Stimulated activated naive CD8-positive, alpha-beta T cell treated with anti-CD3 and anti-CD28 coated beads, Interleukin-15, Interleukin-2, amounts not matched to agents 100 ng/mL and 50 ng/mL, for 24 hours (primary cell): ENCODE data around the gene LCE7A.

Experiments
- H3K27ac Mint-ChIP-seq: one replicate; pipeline ENCODE4 v1.8.0; 2021; ENCODE audit warnings: mild to moderate bottlenecking, mixed read lengths
- H3K27me3 Mint-ChIP-seq: one replicate; pipeline ENCODE4 v1.8.0; 2021; ENCODE audit warnings: mixed read lengths
- H3K36me3 Mint-ChIP-seq: one replicate; pipeline ENCODE4 v1.8.0; 2021; ENCODE audit warnings: low read depth, mixed read lengths
- H3K4me1 Mint-ChIP-seq: one replicate; pipeline ENCODE4 v1.8.0; 2021; ENCODE audit warnings: low read depth, mixed read lengths
- H3K4me3 Mint-ChIP-seq: one replicate; pipeline ENCODE4 v1.8.0; 2021; ENCODE audit warnings: mild to moderate bottlenecking, mixed read lengths
- H3K9me3 Mint-ChIP-seq: one replicate; pipeline ENCODE4 v1.8.0; 2021; ENCODE audit warnings: mixed read lengths

The LCE7A gene

DNA sequence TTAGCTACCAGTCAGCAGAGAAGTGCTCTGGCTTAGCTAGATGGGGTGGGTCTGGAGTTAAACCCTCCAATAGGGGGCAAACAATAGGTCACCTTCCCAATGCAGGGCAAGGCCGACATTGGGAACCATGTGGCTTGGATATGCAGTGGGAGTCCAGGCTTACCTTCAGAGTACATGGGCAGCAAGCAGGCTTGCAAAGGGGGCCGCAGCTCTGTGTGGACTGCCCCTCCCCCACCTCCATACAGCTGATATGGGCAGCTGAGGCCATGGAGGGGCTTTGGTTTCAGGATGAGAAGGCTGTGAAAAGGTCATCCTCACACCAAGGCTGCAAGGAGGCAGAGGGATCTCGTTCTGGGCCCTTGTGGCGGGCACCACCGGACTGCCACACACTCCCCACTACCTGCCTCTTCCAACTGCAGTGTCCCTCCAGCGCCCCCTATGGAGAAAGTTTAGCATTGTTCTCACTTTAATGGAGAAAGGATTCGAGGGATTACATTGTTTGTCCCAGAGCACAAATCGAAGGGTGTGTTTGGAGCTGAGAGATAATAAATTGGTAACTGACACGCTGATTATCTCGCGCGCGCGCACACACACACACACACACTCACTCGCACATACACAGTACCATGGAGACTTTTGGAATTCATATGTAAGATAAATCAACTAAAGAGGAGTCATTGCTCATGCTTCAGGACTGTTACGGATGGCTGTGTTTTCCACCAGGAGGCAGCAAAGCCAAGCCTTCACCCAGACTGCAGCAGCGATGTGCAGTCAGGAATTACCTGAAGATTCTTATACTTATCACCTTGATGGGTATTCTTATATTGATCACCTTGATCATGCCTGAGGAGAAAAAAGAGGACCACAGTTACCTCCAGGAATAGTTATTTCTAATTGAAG, 11.3 kb downstream of the LCE7A start:
- H3K27ac Mint-ChIP-seq, result no peak overlapping the region

DNA sequence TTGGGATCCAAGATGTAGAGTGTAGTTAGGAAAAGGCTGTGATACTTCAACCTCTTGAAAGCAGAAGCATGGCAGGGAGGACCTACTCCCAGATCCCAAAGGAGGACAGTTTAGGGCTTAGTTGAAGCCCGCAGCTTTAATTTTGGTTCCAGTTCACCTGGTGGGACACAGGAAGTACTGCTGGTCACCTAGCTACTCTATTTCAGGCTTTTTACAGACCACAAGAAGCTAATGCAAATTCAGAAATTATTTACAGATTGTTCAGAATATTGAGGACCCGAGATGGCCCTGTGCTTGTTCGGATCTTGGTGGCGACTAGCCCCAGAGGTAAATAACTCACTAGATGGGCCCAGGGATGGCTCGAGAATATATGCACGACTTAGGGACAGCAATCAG, 11.9 kb downstream of the LCE7A start:
- Mint-ChIP-seq H3K9me3 (no peaks in the 10 kb centered on the region), H3K27ac (no peak overlapping the region), H3K4me3 (no peak overlapping the region), H3K36me3 (no peaks in the 10 kb centered on the region), H3K4me1 (no peaks in the 10 kb centered on the region), H3K27me3 (peaks cover 5% of the 10 kb centered on the region)

More for the DNA sequence above, 11.3 kb downstream of the LCE7A start:
- peaks cover 5% of the 10 kb centered on the region for H3K27me3 Mint-ChIP-seq
- H3K4me3 Mint-ChIP-seq, result no peak overlapping the region
- no peaks in the 10 kb centered on the region for H3K4me1 Mint-ChIP-seq
- no peaks in the 10 kb centered on the region for H3K9me3 Mint-ChIP-seq
- no peaks in the 10 kb centered on the region for H3K36me3 Mint-ChIP-seq

DNA sequence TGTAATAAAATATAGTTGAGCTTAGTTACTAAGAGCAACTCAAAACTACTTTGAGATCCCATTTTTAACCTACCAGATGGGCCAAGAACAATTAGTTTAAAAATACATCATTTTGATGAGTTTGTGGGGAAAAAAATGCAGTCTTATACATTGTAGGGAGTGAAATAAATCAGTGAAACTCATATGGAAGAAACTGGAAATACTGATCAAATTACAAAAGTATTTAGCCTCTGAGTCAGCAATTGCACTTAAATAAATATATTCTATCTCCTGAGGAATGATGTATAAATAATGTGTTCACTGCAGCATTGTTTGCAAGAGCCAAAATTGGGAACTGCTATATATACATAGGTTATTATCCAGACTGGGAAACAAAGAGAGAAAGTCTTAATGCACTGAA, 13.7 kb downstream of the LCE7A start:
- Mint-ChIP-seq H3K36me3 (no peaks in the 10 kb centered on the region), H3K9me3 (no peaks in the 10 kb centered on the region), H3K4me1 (no peaks in the 10 kb centered on the region), H3K27me3 (peaks cover 5% of the 10 kb centered on the region), H3K4me3 (no peak overlapping the region), H3K27ac (no peak overlapping the region)

DNA sequence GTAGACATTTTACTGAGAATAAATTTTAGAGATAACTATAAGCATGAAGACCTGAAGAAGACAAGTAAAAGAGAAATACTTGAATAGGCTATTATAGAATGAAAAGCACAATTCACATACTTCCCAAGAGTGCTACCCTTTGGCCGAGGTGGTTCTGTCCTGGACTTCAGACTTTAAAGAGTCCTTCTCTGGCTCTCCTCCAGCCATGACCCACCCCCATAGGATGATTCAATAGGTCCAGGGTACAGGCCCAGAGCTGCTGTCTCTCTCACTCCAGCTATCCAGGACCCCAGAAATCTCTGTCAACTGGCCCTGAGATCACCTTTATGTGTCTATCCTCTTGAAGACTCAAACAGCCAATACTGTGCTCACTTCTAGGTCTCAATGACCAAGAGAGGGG, 17.0 kb downstream of the LCE7A start:
- H3K27me3 Mint-ChIP-seq, result peaks cover 5% of the 10 kb centered on the region
- H3K4me3 Mint-ChIP-seq, result no peak overlapping the region
- H3K4me1 Mint-ChIP-seq, result no peaks in the 10 kb centered on the region
- H3K9me3 Mint-ChIP-seq, result no peaks in the 10 kb centered on the region
- H3K36me3 Mint-ChIP-seq, result no peaks in the 10 kb centered on the region
- H3K27ac Mint-ChIP-seq, result no peak overlapping the region

DNA sequence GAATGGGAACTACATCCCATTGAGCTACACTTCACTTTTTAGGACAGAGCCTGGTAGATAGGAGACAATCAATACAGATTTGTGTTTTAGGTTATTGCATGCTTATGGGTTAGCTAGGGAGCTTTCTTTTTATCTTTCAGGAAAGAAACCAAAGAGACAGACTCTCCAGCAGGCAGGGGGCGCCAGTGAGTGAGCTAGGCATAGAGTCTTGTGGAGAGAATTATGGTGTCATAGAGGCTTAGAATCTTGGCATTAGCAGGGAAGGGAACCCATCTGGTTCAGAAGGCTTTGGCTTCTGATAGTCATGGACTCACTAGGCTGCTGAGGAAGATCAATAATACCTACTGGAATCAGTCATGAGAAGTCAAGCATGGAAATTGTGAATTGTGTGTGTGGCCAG, 18.2 kb downstream of the LCE7A start, which contains the start of gene SMCP:
SMCP (plus strand) TSS at position 281 of the 400 bp plus-strand sequence. CDS start 6,101 bp downstream, outside the sequence.
- Mint-ChIP-seq H3K9me3 (no peaks in the 10 kb centered on the region), H3K27me3 (peaks cover 5% of the 10 kb centered on the region), H3K4me1 (no peaks in the 10 kb centered on the region)

DNA sequence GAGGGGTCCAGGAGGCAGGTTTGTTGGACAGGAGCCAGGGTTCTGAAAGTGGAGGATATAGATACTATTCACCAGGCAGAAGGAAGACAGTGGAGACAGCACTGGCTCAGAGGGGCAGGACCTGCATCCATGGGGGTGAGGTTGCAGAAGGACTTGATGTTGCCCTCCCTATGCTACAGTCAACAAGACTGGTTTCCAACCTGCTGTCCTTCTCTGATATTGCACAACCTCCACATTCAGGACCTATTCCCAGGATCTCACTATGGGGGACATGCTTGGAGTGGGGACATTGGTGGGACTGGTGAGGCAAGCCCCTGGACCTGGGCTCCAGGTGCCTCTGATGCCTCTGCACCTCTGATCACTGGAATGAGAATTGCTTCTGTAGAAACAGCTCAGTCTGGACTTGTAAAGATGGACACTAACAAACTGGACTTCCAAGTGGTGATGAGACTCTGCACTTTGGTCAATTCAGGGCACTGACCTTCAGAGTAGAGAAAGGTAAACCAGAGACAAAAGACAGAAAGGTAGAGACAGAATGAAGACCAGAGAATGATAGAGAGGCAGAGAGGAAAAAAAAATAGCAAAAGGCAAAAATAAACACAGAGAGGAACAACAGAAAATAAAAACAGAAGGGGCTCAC, 19.9 kb downstream of the LCE7A start:
- H3K4me3 Mint-ChIP-seq, result no peak overlapping the region
- no peaks in the 10 kb centered on the region for H3K4me1 Mint-ChIP-seq
- no peak overlapping the region for H3K27ac Mint-ChIP-seq
- H3K36me3 Mint-ChIP-seq, result no peaks in the 10 kb centered on the region
- peaks cover 5% of the 10 kb centered on the region for H3K27me3 Mint-ChIP-seq
- H3K9me3 Mint-ChIP-seq, result no peaks in the 10 kb centered on the region

More for the DNA sequence above, 18.2 kb downstream of the LCE7A start, which contains the start of gene SMCP:
- no peaks in the 10 kb centered on the region for H3K36me3 Mint-ChIP-seq
- no peak within 1 kb of the TSS for H3K4me3 Mint-ChIP-seq
- H3K27ac Mint-ChIP-seq, result no peak within 1 kb of the TSS

DNA sequence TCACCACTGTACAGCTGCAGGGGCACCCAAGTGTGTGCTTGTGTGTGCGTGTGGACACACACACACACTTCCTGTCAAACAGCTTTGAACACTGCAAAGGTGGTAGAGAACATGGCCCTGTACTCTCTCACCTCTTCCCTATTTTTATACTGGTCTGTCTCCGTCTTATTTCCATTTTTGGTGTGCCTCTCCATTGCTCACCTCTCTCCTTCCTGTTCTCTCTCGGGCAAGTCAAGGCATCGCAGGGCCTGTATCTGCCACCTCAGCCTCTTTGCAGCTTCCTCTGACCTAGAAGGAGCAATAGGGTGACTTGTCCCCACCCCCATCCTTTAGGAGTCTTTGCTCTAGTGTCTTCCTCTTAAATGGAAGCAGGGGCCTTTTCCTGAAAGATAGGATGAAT, 20.5 kb downstream of the LCE7A start:
- Mint-ChIP-seq H3K4me3 (no peak overlapping the region), H3K9me3 (no peaks in the 10 kb centered on the region), H3K4me1 (no peaks in the 10 kb centered on the region), H3K27ac (no peak overlapping the region), H3K27me3 (peaks cover under 1% of the 10 kb centered on the region), H3K36me3 (no peaks in the 10 kb centered on the region)

DNA sequence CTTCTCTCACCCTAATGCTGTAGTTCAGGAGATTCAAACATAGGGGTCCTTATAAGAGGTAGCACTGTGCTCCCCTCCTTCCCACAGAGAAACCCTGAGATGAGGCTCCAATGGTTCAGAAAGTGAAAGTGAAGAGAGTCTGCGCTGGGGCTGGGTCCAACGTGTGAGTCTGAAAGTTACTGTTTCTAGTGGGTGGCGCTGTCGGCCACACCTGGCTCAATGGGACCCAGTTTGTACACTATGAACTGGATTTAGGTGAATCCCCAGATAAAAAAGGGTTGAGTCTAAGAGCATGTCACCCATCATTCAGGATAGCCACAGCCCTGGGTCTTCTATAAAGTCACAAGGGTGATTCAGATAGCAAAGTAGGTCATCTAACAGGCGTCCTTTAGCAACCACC, 21.1 kb downstream of the LCE7A start:
- no peaks in the 10 kb centered on the region for H3K4me1 Mint-ChIP-seq
- no peaks in the 10 kb centered on the region for H3K36me3 Mint-ChIP-seq
- H3K27me3 Mint-ChIP-seq, result no peaks in the 10 kb centered on the region
- no peaks in the 10 kb centered on the region for H3K9me3 Mint-ChIP-seq
- H3K27ac Mint-ChIP-seq, result no peak overlapping the region
- no peak overlapping the region for H3K4me3 Mint-ChIP-seq

DNA sequence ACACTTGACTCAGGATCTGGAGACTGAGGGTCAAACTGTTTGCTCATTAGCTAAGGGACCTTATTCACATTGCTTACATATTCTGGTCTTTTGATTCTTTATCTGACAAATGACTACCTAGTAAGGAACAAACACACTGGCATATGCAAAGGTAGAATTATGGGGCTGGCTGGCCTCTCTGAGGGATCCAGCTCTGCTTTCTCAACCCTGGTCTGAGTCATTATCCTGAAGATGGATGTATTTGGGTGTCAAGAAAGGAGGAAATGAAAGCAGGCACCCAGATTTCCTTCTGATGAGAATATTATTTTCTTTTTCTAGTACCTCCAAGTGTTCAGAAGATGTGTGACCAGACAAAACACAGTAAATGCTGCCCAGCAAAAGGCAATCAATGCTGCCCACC, 24.3 kb downstream of the LCE7A start:
- Mint-ChIP-seq H3K27me3 (no peaks in the 10 kb centered on the region), H3K27ac (no peak overlapping the region), H3K4me3 (no peak overlapping the region), H3K4me1 (no peaks in the 10 kb centered on the region), H3K9me3 (no peaks in the 10 kb centered on the region), H3K36me3 (no peaks in the 10 kb centered on the region)

DNA sequence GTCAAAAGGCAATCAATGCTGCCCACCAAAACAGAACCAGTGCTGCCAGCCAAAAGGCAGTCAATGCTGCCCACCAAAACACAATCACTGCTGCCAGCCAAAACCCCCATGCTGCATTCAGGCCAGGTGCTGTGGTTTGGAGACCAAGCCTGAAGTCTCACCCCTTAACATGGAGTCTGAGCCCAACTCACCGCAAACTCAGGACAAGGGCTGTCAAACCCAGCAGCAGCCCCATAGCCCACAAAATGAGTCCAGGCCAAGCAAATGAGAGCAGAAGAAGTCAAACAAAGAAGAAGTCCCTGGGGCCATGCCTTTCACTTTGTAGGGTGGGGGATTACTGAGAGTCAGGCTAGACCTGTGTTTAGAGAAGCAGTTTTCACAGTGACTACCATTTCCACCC, 24.7 kb downstream of the LCE7A start:
- no peak overlapping the region for H3K27ac Mint-ChIP-seq
- no peak overlapping the region for H3K4me3 Mint-ChIP-seq
- H3K36me3 Mint-ChIP-seq, result no peaks in the 10 kb centered on the region
- no peaks in the 10 kb centered on the region for H3K4me1 Mint-ChIP-seq
- no peaks in the 10 kb centered on the region for H3K9me3 Mint-ChIP-seq
- H3K27me3 Mint-ChIP-seq, result no peaks in the 10 kb centered on the region

DNA sequence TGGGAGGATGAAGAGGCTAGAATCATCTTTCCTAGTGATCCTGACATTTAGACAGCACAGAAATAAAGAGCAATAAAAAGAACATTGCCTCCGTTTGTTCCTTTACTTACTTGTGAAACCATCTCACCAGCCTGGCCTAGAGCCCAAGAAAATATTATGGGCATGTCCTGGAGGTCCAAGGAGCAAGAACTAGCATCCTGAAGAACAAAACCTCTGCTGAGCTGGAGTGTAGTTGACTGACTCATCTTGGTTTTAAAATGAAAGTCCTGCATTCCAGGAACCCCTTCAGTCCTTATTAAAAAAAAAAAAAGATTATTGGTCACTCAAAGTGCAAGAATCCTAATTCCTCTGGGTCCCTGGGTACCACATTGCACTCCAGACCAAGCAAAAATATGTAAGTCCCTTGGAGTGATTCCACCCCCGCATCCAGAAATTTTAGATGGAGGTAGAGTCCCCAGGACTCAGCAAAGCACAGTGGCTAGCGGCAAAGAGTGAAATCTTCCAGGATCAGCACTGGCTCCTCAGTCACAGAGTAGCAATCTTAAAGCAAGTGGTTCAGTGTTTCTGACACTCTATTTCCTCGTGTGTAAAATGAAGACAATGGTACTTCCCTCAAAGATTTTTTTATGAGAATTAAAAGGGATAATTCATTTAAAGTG, 25.3 kb downstream of the LCE7A start:
- Mint-ChIP-seq H3K27me3 (peaks cover 1% of the 10 kb centered on the region), H3K36me3 (no peaks in the 10 kb centered on the region), H3K4me1 (no peaks in the 10 kb centered on the region), H3K9me3 (no peaks in the 10 kb centered on the region), H3K4me3 (no peak overlapping the region), H3K27ac (no peak overlapping the region)

DNA sequence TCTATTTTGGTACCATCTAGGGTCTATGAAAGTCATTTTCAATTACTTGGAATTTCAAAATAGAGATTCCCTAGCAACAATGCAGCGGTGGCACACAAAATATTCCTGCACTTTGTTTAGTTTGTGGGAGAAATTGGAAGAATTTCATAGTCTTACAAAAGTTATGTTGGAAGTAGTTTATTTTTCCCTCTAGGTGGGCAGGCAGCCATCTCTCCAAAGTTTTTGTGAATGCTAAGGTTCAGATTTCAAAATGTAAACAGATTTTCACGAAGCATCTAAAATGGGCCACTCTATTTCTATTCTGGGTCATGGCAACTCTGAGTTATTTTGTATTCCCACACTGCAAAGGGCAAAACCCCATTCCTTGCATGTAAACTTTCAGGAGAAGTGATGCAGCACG, 26.3 kb downstream of the LCE7A start:
- H3K27me3 Mint-ChIP-seq, result peaks cover 8% of the 10 kb centered on the region
- no peaks in the 10 kb centered on the region for H3K36me3 Mint-ChIP-seq
- no peaks in the 10 kb centered on the region for H3K9me3 Mint-ChIP-seq
- no peak overlapping the region for H3K4me3 Mint-ChIP-seq
- no peaks in the 10 kb centered on the region for H3K4me1 Mint-ChIP-seq
- H3K27ac Mint-ChIP-seq, result no peak overlapping the region

DNA sequence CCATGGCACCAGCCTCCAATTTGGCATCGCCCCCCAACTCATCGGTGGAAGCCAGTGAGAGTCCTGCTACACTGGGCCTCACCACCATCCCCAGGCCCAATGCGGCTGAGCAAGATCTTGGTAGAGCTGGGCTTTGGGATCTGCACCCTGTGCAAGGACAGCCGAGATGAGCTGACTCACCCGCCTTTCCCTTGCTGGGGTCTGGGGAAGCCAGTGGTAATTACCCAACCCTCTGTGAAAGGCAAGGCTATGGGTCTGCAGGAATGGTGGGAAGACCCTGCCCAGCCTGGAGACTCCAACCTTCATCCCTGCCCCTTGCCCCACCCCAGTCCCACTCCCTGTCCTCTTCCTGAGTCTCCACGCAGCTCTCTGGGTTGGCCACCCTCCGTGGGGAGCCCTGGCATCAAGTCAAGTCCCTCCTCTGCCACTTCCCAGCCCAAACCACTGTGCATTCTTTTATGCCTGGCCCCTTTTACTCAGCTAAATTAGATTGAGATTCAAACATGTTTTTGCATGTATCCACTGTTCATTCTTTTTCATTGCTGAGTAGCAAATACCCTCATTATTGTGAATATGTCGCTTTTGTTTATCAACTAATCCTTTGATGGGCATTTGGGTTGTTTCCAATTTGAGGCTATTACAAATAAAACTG, 27.1 kb downstream of the LCE7A start:
- Mint-ChIP-seq H3K27me3 (peaks cover 11% of the 10 kb centered on the region), H3K36me3 (no peaks in the 10 kb centered on the region), H3K4me1 (no peaks in the 10 kb centered on the region), H3K27ac (no peak overlapping the region), H3K9me3 (no peaks in the 10 kb centered on the region), H3K4me3 (no peak overlapping the region)

DNA sequence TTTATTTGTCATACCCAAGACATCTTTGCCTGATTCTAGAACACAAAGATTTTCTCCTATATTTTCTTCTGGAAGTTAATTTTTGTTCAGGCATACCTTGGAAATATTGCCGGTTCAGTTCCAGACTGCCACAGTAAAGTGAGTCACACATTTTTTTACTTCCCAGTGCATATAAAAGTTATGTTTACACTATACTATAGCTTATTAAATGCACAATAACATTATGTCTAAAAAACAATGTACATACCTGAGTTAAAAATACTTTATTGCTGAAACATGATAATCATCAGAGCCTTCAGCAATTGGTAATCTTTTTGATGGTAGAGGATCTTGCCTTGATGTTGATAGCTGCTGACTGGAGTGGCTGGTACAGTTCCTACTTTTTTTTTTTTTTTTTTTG, 28.3 kb downstream of the LCE7A start:
- Mint-ChIP-seq H3K36me3 (no peaks in the 10 kb centered on the region), H3K4me1 (no peaks in the 10 kb centered on the region), H3K9me3 (no peaks in the 10 kb centered on the region), H3K4me3 (no peak overlapping the region), H3K27me3 (peaks cover 21% of the 10 kb centered on the region), H3K27ac (no peak overlapping the region)

DNA sequence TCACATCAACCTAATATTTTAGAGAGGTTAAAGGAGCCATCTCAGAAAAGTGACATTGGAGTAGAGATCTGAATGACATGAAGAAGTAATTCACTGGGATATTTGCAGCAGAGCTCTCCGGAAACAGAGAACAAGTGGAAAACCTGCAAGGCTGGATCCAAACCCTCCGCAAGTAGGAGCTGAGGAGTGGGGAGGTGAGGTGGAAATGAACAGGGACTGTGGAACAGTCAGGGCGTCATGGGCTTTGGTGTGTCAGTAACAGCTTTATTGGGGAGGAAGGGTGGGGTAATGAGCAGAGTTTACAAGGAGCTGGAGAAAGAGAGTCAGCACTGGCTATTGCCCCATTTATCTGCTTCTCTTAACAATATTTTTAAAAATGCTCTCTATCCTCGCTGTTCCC, 39.2 kb downstream of the LCE7A start:
- no peaks in the 10 kb centered on the region for H3K9me3 Mint-ChIP-seq
- no peak overlapping the region for H3K27ac Mint-ChIP-seq
- no peak overlapping the region for H3K4me3 Mint-ChIP-seq
- H3K4me1 Mint-ChIP-seq, result no peaks in the 10 kb centered on the region
- no peaks in the 10 kb centered on the region for H3K36me3 Mint-ChIP-seq
- H3K27me3 Mint-ChIP-seq, result peaks cover 40% of the 10 kb centered on the region
